Measurements from ENCODE around the gene SMCHD1.

DNA sequence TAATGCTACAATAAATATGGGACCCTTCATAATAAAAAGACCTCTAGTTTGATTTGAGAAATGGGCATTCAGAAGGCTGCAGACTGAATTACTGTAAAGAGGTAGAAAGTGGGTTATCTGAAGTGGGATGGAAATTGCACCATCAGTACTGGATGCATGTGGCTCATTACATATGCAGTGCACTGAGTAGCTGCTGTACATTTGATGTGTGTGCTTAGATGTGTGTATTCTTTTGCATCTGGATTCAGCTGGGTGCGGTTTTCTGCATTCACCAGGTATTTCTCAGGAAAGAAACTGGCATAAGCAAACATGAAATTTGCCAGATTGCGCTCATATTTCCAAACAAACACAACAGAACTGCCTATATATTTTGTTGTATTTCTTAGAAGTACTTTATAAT is 45.9 kb upstream of the SMCHD1 start:
- TF ChIP-seq, protein P1, sequence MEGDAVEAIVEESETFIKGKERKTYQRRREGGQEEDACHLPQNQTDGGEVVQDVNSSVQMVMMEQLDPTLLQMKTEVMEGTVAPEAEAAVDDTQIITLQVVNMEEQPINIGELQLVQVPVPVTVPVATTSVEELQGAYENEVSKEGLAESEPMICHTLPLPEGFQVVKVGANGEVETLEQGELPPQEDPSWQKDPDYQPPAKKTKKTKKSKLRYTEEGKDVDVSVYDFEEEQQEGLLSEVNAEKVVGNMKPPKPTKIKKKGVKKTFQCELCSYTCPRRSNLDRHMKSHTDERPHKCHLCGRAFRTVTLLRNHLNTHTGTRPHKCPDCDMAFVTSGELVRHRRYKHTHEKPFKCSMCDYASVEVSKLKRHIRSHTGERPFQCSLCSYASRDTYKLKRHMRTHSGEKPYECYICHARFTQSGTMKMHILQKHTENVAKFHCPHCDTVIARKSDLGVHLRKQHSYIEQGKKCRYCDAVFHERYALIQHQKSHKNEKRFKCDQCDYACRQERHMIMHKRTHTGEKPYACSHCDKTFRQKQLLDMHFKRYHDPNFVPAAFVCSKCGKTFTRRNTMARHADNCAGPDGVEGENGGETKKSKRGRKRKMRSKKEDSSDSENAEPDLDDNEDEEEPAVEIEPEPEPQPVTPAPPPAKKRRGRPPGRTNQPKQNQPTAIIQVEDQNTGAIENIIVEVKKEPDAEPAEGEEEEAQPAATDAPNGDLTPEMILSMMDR (conservative IDR thresholded peaks at IDR 0.05; ENCODE audit: low read depth in 2 of 2): no peak
- TF ChIP-seq, protein P2, sequence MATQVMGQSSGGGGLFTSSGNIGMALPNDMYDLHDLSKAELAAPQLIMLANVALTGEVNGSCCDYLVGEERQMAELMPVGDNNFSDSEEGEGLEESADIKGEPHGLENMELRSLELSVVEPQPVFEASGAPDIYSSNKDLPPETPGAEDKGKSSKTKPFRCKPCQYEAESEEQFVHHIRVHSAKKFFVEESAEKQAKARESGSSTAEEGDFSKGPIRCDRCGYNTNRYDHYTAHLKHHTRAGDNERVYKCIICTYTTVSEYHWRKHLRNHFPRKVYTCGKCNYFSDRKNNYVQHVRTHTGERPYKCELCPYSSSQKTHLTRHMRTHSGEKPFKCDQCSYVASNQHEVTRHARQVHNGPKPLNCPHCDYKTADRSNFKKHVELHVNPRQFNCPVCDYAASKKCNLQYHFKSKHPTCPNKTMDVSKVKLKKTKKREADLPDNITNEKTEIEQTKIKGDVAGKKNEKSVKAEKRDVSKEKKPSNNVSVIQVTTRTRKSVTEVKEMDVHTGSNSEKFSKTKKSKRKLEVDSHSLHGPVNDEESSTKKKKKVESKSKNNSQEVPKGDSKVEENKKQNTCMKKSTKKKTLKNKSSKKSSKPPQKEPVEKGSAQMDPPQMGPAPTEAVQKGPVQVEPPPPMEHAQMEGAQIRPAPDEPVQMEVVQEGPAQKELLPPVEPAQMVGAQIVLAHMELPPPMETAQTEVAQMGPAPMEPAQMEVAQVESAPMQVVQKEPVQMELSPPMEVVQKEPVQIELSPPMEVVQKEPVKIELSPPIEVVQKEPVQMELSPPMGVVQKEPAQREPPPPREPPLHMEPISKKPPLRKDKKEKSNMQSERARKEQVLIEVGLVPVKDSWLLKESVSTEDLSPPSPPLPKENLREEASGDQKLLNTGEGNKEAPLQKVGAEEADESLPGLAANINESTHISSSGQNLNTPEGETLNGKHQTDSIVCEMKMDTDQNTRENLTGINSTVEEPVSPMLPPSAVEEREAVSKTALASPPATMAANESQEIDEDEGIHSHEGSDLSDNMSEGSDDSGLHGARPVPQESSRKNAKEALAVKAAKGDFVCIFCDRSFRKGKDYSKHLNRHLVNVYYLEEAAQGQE (IDR thresholded peaks at IDR 0.05; ENCODE audit: unreplicated experiment): no peak
- TF ChIP-seq CREB1 (CRISPR knock-in tag; IDR thresholded peaks at IDR 0.05; ENCODE audit: low read depth): no peak
- TF ChIP-seq EZH2phosphoT487 (IDR thresholded peaks at IDR 0.05; ENCODE audit: unreplicated experiment): no peak
- no peak for TF ChIP-seq POLR2AphosphoS5 (IDR thresholded peaks at IDR 0.05; ENCODE audit: low read depth)
- TF ChIP-seq ETS1 (IDR thresholded peaks at IDR 0.05): no peak
- TF ChIP-seq EZH2 (IDR thresholded peaks at IDR 0.05; ENCODE audit: low read depth, unreplicated experiment): no peak
- no peak for TF ChIP-seq JUNB (IDR thresholded peaks at IDR 0.05; ENCODE audit: unreplicated experiment)
- TF ChIP-seq ZNF114 (CRISPR knock-in tag; IDR thresholded peaks at IDR 0.05): no peak
- TF ChIP-seq, protein P3, sequence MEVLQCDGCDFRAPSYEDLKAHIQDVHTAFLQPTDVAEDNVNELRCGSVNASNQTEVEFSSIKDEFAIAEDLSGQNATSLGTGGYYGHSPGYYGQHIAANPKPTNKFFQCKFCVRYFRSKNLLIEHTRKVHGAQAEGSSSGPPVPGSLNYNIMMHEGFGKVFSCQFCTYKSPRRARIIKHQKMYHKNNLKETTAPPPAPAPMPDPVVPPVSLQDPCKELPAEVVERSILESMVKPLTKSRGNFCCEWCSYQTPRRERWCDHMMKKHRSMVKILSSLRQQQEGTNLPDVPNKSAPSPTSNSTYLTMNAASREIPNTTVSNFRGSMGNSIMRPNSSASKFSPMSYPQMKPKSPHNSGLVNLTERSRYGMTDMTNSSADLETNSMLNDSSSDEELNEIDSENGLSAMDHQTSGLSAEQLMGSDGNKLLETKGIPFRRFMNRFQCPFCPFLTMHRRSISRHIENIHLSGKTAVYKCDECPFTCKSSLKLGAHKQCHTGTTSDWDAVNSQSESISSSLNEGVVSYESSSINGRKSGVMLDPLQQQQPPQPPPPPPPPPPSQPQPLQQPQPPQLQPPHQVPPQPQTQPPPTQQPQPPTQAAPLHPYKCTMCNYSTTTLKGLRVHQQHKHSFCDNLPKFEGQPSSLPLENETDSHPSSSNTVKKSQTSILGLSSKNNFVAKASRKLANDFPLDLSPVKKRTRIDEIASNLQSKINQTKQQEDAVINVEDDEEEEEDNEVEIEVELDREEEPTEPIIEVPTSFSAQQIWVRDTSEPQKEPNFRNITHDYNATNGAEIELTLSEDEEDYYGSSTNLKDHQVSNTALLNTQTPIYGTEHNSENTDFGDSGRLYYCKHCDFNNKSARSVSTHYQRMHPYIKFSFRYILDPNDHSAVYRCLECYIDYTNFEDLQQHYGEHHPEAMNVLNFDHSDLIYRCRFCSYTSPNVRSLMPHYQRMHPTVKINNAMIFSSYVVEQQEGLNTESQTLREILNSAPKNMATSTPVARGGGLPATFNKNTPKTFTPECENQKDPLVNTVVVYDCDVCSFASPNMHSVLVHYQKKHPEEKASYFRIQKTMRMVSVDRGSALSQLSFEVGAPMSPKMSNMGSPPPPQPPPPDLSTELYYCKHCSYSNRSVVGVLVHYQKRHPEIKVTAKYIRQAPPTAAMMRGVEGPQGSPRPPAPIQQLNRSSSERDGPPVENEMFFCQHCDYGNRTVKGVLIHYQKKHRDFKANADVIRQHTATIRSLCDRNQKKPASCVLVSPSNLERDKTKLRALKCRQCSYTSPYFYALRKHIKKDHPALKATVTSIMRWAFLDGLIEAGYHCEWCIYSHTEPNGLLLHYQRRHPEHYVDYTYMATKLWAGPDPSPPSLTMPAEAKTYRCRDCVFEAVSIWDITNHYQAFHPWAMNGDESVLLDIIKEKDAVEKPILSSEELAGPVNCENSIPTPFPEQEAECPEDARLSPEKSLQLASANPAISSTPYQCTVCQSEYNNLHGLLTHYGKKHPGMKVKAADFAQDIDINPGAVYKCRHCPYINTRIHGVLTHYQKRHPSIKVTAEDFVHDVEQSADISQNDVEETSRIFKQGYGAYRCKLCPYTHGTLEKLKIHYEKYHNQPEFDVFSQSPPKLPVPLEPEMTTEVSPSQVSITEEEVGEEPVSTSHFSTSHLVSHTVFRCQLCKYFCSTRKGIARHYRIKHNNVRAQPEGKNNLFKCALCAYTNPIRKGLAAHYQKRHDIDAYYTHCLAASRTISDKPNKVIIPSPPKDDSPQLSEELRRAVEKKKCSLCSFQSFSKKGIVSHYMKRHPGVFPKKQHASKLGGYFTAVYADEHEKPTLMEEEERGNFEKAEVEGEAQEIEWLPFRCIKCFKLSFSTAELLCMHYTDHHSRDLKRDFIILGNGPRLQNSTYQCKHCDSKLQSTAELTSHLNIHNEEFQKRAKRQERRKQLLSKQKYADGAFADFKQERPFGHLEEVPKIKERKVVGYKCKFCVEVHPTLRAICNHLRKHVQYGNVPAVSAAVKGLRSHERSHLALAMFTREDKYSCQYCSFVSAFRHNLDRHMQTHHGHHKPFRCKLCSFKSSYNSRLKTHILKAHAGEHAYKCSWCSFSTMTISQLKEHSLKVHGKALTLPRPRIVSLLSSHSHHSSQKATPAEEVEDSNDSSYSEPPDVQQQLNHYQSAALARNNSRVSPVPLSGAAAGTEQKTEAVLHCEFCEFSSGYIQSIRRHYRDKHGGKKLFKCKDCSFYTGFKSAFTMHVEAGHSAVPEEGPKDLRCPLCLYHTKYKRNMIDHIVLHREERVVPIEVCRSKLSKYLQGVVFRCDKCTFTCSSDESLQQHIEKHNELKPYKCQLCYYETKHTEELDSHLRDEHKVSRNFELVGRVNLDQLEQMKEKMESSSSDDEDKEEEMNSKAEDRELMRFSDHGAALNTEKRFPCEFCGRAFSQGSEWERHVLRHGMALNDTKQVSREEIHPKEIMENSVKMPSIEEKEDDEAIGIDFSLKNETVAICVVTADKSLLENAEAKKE (CRISPR knock-in tag; IDR thresholded peaks at IDR 0.05): no peak
